HG02970 (cell line): ENCODE results near the gene ABHD1.
"Not testable (repeated sequence)": the region's sequence is repeated elsewhere in the genome, so short reads cannot be mapped to it uniquely, and the experiment has no call there.

Experiments
- ATAC-seq: cut with Tn5 transposase; IDR thresholded peaks from one replicate; pipeline ENCODE4 v1.9.1; 2021; ENCODE audit warnings: mild to moderate bottlenecking, moderate library complexity, moderate number of reproducible peaks; ENCODE audit not compliant: unreplicated experiment, low FRiP score

ABHD1 gene

GRCh38 chr2:27162151-27163121 is 38.8 kb downstream of the ABHD1 start:
- ATAC-seq: no peak

GRCh38 chr2:27164960-27165763 is 41.5 kb downstream of the ABHD1 start:
- peak; percentile 51 for ATAC-seq

DNA sequence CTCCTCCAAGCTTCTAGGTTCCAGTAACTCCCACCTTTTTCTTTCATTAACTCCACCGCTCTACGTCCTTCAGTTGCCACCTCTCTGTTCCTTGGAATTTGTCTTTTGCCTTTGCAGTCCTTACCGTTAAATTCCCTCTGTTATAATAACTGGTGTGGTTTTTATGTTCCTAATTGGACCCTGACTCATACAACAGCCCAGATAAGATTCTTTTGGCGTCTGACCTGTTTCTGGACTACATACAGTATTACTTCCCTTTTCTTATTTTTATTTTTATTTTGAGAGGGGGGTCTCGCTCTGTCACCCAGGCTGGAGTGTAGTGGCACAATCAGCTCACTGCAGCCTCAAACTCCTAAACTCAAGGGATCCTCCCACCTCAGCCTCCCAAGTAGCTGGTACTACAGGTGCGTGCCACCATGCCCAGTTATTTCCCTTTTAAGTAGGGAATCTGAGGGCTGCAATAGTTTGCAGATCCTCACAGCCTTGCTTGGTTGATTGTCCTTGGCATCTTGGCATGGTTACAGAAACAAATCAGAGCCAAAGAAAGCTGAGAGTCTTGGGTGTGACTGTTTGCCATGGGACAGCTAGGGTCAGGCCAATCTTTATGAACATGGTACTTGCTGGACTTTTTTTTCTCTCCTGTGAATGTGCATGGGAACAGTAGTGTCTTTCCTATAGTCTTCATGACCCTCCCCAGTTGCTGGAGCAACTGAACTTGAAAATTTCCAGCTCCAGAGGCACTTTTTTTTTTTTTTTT is 47.1 kb downstream of the ABHD1 start:
- ATAC-seq: no peak

GRCh38 chr2:27171351-27171848 is 47.8 kb downstream of the ABHD1 start:
- no peak for ATAC-seq

GRCh38 chr2:27174638-27175037 is 51.0 kb downstream of the ABHD1 start:
- no peak for ATAC-seq

- no peak for ATAC-seq
These were observed 51.7 kb downstream of the ABHD1 start for GRCh38 chr2:27175330-27175729.

DNA sequence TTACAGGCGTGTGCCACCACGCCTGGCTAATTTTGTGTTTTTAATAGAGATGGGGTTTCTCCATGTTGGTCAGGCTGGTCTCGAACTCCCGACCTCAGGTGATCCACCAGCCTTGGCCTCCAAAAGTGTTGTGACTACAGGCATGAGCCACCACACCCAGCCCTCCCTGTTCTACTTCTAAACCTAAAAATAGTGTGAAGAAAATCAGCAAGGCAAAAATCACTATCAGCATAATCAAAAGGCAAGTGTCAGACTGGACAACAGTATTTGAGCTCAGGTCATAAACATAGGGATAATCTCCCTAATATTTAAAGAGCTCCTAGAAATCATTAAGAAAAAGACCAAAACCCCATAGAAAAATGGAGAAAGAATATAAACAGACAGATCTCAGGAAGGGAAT is 52.2 kb downstream of the ABHD1 start:
- ATAC-seq: not testable (repeated sequence)

DNA sequence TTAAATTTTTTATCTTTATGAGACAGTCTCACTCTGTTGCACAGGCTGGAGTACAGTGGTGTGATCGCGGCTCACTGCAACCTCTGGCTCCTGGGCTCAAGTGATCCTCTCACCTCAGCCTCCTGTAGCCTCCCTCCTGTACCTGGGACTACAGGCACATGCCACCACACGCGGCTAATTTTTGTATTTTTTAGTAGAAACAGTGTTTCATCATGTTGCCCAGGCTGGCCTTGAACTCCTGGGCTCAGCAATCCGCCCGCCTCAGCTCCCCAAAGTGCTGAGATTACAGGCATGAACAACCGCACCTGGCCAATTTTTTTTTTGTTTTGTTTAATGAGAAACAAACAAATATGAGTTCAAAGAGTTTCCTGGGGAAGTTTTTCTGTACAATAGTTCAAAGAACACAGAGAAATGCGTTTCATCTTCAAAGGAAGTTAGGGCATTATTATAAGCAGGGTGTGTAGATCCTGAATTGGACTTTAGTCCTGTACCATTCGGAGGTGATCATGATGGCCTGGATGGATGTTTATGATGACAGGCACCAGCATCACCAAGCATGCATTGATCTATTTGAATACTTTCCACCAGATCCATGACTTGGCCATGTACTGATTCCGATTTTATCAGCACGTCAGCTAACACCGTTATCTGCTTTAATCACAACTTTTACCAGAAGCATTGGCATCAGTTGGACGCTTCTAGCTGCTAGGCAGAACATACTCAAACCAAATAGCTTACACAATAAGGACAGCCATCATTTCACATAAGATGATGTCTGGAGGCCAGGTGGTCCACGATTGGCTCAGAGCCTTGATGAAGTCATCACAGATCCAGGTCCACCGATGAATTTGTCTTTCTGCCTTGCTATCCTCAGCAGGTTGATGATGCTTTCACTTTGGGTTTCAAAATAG is 54.1 kb downstream of the ABHD1 start:
- no peak for ATAC-seq

DNA sequence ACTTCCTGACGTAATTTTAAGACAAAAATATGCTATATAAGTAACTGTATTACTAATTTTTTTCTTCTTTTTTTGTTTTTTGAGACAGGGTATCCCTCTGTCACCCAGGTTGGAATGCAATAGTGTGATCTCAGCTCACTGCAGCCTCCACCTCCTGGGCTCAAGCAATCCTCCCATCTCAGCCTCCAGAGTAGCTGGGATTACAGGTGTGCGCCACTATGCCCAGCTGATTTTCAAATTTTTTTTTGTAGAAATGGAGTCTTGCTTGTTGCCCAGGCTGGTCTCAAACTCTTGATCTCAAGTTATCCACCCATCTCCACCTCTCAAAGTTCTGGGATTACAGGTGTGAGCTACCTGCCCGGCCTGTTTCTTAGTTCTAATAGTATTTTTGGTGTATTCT is 54.9 kb downstream of the ABHD1 start:
- no peak for ATAC-seq

GRCh38 chr2:27179344-27180000 is 55.9 kb downstream of the ABHD1 start:
- ATAC-seq: no peak
